VCaP (cell line): Measurements from ENCODE around the gene SPART.
"Not testable (repeated sequence)": the region's sequence is repeated elsewhere in the genome, so short reads cannot be mapped to it uniquely, and the experiment has no call there.

Source experiments
- H3K27ac ChIP-seq: fragments of 450-650 bp; 2 replicates; pipeline ENCODE4 v1.5.1; 2017
- CTCF ChIP-seq: fragments of 450-650 bp; conservative IDR thresholded peaks from 2 replicates; pipeline ENCODE4 v1.5.1; 2017; ENCODE audit warnings: mild to moderate bottlenecking, moderate library complexity

Gene SPART

GRCh38 chr13:36328821-36329220, 17.4 kb downstream of the SPART start:
- TF ChIP-seq CTCF, result no peak
- H3K27ac ChIP-seq, result no peak overlapping the region

GRCh38 chr13:36325912-36326311, 20.3 kb downstream of the SPART start:
- TF ChIP-seq CTCF, result no peak
- H3K27ac ChIP-seq, result no peak overlapping the region

DNA sequence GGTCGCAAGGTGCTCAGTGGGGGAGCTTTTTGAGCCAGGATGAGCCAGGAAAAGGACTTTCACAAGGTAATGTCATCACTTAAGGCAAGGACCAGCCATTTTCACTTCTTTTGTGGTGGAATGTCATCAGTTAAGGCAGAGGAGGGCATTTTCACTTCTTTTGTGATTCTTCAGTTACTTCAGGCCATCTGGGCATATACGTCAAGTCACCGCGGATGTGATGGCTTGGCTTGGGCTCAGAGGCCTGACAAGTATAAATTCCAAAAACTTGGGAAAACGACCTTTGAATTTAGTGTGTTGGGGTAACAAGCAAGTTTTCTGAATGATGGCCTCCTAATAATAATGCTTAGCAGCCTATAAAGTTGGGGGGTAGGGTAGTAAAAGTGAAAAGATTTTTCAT, 21.3 kb downstream of the SPART start:
- H3K27ac ChIP-seq, result not testable (repeated sequence)

- TF ChIP-seq CTCF, result no peak
- H3K27ac ChIP-seq, result no peak overlapping the region
Observed at GRCh38 chr13:36323951-36324566, 22.1 kb downstream of the SPART start.

- H3K27ac ChIP-seq, result no peak overlapping the region
- no peak for TF ChIP-seq CTCF
Observed at GRCh38 chr13:36323408-36323807, 22.8 kb downstream of the SPART start.

DNA sequence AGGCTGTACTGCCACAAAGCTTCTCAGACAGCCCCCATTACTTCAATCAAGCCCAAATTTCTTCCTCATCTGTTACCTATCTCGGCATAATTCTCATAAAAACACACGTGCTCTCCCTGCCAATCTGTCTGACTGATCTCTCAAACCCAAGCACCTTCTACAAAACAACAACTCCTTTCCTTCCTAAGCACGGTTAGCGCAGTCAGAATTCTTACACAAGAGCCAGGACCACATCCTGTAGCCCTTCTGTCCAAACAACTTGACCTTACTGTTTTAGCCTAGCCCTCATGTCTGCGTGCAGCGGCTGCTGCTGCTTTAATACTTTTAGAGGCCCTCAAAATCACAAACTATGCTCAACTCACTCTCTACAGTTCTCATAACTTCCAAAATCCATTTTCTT, 26.4 kb downstream of the SPART start:
- H3K27ac ChIP-seq, result not testable (repeated sequence)

DNA sequence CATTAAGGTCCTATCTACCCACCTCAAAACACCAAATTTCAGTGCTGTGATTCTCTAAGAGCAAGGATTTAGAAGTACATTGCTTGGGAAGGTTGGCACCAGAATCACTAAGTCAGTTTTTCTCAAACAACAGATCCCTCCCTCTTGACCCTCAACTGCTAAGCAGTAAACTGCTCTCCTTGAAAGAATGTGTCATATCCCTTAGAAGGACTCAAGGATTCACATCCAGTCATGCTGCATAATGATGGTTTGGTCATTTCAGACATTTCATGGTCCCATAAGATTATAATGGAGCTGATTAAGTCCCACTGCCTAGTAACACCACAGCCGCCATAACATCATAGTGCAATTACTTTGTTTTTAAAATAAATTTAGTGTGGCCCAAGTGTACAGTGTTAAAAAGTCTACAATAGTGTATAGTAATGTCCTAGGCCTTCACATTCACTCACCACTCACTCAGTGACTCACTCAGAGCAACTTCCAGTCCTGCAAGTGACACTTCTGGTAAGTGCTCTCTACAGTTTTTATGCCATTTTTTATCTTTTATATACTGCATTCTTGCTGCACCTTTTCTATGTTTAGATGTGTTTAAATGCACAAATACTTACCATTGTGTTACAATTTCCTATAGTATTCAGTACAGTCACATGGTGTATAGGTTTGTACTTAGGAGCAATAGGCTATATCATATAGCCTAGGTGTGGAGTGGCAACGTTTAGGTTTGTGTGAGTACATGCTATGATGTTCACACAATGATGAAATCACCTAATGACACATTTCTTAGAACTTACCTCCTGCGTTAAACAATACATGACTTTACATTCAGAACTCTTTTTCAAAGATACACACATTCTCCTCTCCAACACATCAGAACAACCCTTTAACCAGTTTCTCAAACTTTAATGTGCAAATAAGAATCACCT, 32.9 kb downstream of the SPART start:
- no peak for TF ChIP-seq CTCF
- no peak overlapping the region for H3K27ac ChIP-seq

- no peak overlapping the region for H3K27ac ChIP-seq
- no peak for TF ChIP-seq CTCF
Observed at GRCh38 chr13:36310417-36311108, 35.6 kb downstream of the SPART start.
